ENCODE data around the gene ANKRD30A.
"Not testable (repeated sequence)": the region's sequence is repeated elsewhere in the genome, so short reads cannot be mapped to it uniquely, and the experiment has no call there.

DNA sequence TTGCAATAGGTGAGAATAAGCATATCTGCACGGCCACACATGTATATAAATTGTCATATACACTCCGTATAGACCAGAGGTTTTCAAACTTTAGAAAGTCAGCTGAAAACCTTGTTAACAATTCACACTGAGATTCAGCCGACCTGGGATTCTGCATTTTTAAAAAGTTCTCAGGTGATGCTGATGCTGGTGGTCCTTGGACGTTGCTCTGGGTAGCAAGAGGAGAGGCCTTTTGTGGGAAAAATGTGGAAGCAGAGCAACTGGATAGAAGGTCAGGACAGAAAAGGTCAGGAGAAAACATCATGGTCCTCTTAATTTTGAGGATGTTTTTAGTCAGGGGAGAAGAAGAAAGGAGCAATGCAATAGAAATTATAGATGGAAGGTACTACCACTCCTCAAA, 52.9 kb downstream of the ANKRD30A start:
- TF ChIP-seq, protein P1, sequence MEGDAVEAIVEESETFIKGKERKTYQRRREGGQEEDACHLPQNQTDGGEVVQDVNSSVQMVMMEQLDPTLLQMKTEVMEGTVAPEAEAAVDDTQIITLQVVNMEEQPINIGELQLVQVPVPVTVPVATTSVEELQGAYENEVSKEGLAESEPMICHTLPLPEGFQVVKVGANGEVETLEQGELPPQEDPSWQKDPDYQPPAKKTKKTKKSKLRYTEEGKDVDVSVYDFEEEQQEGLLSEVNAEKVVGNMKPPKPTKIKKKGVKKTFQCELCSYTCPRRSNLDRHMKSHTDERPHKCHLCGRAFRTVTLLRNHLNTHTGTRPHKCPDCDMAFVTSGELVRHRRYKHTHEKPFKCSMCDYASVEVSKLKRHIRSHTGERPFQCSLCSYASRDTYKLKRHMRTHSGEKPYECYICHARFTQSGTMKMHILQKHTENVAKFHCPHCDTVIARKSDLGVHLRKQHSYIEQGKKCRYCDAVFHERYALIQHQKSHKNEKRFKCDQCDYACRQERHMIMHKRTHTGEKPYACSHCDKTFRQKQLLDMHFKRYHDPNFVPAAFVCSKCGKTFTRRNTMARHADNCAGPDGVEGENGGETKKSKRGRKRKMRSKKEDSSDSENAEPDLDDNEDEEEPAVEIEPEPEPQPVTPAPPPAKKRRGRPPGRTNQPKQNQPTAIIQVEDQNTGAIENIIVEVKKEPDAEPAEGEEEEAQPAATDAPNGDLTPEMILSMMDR (IDR thresholded peaks at IDR 0.05), result not testable (repeated sequence)
- TF ChIP-seq POLR2AphosphoS5 (IDR thresholded peaks at IDR 0.05), result not testable (repeated sequence)
